ENCODE measurements around the gene UNC119. TPM values are rescaled to one million over a fixed set of nuclear protein-coding genes. Genes with fewer than 3 reads are reported as not detected.

UNC119 gene
- total RNA-seq, 1 donor: 52.3 TPM

DNA sequence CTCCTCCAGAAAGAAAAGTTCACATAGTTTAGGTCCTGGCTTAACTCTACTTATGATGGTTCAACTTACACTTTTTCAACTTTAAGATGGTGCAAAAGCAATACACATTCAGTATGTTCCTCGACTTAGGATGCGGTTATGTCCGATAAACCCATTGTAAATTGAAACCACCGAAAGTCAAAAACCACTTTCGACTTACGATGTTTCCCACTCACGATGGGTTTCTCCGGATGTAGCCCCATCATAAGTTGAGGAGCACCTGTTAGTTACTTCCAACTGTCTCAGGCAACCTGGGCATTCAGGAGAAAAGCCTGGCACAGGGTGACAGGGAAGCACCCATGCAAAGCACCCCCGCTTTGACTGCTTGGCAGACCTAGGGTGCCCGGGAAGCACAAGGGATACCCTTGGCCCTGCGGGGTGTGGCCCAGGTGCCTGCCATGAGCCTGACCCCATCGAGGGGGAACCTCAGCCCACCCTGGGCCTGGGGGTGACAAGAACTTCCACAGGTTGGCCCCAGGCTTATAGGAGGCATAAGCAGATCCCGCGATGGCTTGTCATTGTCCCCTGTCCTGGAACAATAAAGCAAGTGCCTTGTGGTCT, 14.0 kb downstream of the UNC119 start:
- no peak overlapping the region for H3K4me3 ChIP-seq (ENCODE audit: low read length)
- no peaks in the 10 kb centered on the region for H3K4me1 ChIP-seq (ENCODE audit: insufficient read depth, low read length)
- H3K9me3 ChIP-seq (ENCODE audit: low read depth, low read length): no peaks in the 10 kb centered on the region
- H3K27me3 ChIP-seq (ENCODE audit: insufficient read depth, low read length): no peaks in the 10 kb centered on the region

DNA sequence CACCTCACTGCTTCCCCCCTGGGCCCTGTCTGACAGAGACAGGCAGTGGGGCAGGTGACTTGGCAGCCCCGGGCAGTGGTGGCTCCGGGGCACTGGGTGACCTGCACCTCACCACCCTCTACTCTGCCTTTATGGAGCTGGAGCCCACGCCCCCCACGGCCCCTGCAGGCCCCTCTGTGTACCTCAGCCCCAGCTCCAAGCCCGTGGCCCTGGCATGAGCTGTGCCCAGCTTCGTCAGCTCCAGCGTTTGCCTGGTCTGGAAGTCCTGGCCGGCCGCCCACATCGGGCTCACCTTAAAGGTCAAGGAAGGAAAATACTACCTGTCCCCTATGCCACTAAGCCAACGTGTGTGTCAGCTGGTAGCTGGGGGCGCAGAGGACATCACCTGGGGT, 15.2 kb downstream of the UNC119 start:
- no peaks in the 10 kb centered on the region for H3K4me1 ChIP-seq (ENCODE audit: insufficient read depth, low read length)
- H3K27me3 ChIP-seq (ENCODE audit: insufficient read depth, low read length): no peaks in the 10 kb centered on the region
- H3K4me3 ChIP-seq (ENCODE audit: low read length): no peak overlapping the region
- no peaks in the 10 kb centered on the region for H3K9me3 ChIP-seq (ENCODE audit: low read depth, low read length)

DNA sequence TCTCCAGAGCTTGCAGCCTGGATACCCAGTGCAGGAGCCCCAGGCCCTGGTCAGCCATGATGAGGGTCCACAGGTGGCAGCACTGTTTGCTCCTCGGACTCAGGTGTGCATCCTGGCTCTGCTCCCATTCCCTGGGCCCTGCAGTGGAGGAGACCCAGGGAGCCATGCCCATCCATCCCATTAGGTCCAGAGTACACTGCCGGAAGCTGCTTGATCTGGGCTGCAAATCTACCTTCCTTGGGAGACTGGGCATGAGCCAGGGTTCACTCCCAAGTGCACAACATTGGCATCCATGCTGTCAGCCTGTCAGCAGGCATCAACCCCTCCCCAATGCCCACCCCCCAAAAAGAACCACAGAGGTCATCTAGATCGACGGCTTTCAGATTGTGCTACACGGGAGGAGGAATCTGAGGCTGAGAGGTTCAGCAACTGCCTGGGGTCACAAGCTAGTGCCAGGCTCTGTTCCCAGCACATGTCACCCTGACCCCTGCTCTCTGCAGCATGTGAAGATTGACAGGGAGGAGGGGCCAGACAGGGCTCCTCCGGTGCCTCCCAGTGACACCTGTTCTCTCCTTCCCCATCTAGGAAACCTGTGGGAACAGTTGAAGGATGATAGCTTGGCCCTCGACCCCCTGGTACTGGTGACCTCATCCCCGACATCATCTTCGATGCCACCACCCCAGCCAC, 15.7 kb downstream of the UNC119 start:
- no peaks in the 10 kb centered on the region for H3K9me3 ChIP-seq (ENCODE audit: low read depth, low read length)
- no peak overlapping the region for H3K4me3 ChIP-seq (ENCODE audit: low read length)
- H3K27me3 ChIP-seq (ENCODE audit: insufficient read depth, low read length): no peaks in the 10 kb centered on the region
- no peaks in the 10 kb centered on the region for H3K4me1 ChIP-seq (ENCODE audit: insufficient read depth, low read length)

DNA sequence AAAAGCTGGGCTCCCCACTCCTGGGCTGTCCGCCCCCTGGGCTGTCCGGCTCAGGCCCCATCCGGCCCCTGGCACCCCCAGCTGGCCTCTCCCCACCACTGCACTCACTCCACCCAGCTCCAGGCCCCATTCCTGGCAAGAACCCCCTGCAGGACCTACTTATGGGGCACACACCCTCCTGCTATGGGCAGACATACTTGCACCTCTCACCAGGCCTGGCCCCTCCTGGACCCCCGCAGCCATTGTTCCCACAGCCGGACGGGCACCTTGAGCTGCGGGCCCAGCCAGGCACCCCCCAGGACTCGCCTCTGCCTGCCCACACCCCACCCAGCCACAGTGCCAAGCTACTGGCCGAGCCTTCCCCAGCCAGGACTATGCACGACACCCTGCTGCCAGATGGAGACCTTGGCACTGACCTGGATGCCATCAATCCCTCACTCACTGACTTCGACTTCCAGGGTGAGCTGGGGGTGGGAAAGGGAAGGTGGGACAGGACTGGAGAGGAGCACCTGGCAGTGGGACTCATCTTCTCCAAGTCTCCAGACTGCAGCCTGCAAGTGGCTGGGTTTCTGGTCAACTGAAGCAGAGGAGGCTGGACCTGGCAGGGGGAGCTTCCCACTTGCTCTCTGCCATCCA, 17.6 kb downstream of the UNC119 start:
- Histone ChIP-seq H3K4me3 (ENCODE audit: low read length) (no peak overlapping the region), H3K4me1 (ENCODE audit: insufficient read depth, low read length) (no peaks in the 10 kb centered on the region), H3K9me3 (ENCODE audit: low read depth, low read length) (no peaks in the 10 kb centered on the region), H3K27me3 (ENCODE audit: insufficient read depth, low read length) (no peaks in the 10 kb centered on the region)

DNA sequence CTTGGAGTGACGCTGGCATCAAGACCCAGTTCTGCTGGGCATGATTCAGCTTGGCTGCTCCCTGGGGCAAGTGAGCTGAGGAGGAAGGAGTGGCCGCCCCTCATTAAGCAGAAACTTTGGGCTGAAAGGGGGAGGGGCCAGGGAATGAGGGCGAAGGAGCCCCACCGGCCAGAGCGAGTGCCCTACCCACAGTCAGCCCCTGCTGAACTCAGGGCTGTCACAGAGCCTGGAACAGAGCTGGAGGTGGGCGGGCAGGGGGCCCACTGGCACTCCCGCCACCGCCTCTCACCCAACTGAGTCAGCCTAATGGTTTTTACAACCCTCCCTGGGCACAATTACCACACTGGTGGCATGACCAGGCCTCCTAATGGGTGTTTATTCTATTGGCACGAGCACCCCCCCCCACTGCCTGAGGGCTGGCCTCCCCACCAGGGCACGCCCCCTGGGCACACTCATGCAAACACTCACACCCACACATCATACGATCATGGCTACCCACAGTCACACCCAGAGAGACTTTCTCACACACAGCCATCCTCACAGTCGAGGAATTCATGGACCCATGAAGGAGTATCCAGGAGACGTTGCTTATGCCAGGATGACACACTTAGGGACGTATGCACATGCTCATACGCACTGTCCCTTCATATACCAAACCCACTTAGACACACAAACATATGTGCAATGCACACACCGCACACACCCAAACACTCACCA, 19.2 kb downstream of the UNC119 start:
- H3K4me3 ChIP-seq (ENCODE audit: low read length): no peak overlapping the region
- no peaks in the 10 kb centered on the region for H3K27me3 ChIP-seq (ENCODE audit: insufficient read depth, low read length)
- no peaks in the 10 kb centered on the region for H3K4me1 ChIP-seq (ENCODE audit: insufficient read depth, low read length)
- no peaks in the 10 kb centered on the region for H3K9me3 ChIP-seq (ENCODE audit: low read depth, low read length)

DNA sequence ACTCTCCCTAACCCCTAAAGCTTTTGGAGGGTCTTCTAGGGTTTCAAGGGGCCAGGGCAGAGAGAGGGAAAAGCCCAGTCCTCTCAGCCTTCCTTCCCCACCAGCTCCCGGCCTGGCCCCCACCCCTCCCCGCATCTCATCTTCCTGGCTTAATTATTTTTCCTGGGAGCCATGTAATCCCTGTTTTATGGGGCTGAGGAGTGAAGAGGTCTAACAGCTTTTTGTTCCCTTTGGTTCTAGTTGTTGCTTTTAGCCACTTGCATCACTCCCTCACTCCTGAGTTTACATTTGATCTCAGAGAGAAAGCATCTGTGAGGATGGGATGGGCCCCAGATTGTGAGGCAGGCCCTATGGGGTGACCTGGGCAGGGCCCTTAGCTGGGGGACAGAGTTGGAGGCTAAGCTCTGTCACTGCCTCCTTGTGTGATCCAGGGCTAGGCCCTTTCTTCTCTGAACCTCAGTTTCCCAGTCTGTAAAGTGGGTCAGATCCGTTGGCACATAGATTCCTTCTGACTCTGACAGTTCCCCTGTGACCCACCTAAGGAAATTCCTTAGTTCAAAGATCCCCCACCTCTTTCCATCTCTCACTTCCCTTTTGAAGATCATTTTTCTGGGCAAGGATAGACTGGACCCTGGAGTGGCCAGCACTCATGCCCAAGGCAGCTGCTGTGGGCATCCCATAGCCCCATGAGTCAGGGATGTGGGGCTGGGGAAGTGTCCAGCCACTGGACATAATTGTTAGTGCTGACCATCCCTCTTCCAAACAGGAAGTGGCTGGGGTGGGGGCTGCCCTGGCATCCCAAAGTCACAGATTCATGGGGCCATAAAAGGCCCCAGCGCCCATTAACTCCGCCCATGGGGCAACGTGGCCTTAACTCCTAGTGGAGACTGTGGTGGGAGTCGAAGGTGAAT, 20.1 kb downstream of the UNC119 start:
- H3K27me3 ChIP-seq (ENCODE audit: insufficient read depth, low read length): no peaks in the 10 kb centered on the region
- no peak overlapping the region for H3K4me3 ChIP-seq (ENCODE audit: low read length)
- no peaks in the 10 kb centered on the region for H3K4me1 ChIP-seq (ENCODE audit: insufficient read depth, low read length)
- no peaks in the 10 kb centered on the region for H3K9me3 ChIP-seq (ENCODE audit: low read depth, low read length)

DNA sequence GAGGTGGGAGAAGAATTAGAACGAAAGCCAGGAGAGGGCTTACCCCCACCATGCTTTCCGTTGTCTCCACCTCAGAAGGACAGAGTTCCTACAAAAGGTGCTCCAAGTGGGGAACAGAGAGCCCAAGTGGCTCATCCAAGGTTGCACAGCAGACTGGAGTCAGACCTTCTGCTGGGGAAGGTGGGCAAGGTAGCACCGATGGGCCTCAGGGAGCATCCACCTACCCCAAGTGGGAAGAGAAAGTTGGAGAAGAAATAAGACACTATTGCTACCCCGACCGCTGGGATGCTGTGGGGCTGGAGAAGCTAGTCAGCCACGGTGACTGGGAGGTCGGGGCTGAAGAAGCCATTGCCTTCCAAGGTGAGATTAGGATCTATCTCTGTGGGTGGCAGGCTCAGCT, 21.5 kb downstream of the UNC119 start:
- H3K4me1 ChIP-seq (ENCODE audit: insufficient read depth, low read length): no peaks in the 10 kb centered on the region
- H3K27me3 ChIP-seq (ENCODE audit: insufficient read depth, low read length): no peaks in the 10 kb centered on the region

DNA sequence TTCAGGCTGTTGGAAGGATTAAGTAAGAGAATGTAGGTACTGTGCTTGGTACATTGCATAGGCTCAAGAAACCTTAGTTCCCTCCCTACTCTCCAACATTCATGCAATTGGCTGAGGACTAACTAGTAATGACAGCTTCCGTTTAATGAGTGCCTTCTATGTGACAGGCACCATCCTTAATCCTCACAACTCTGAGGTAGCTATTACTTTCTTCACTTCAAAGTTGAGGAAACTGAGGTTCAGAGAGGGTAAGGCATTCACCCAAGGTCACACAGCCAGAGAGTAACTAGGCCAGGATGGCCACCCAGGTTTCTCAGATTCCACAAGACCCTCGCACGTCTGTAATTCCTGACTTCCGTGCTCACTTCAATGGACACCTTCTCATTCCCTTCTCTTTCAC, 22.2 kb downstream of the UNC119 start:
- H3K9me3 ChIP-seq (ENCODE audit: low read depth, low read length): no peaks in the 10 kb centered on the region
- no peaks in the 10 kb centered on the region for H3K4me1 ChIP-seq (ENCODE audit: insufficient read depth, low read length)
- H3K27me3 ChIP-seq (ENCODE audit: insufficient read depth, low read length): no peaks in the 10 kb centered on the region
- no peak overlapping the region for H3K4me3 ChIP-seq (ENCODE audit: low read length)

More for the DNA sequence above, 21.5 kb downstream of the UNC119 start:
- Histone ChIP-seq H3K4me3 (ENCODE audit: low read length) (no peak overlapping the region), H3K9me3 (ENCODE audit: low read depth, low read length) (no peaks in the 10 kb centered on the region)

DNA sequence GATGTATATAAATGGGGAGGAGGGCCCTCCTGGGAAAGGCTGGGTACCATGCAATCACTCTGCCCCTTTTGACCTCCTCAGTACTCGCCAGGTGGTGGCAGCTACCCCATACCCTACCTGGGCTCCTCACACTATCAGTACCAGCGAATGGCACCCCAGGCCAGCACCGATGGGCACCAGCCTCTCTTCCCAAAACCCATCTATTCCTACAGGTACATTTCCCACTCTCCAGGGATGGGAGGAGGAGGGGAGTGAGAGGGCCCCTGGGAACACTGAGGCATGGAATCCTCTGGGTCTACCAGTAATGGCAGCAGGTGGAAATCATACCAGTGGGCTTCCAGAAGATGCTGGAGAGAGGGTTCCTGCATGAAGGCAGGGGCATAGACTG, 23.4 kb downstream of the UNC119 start:
- H3K4me3 ChIP-seq (ENCODE audit: low read length): no peak overlapping the region
- H3K4me1 ChIP-seq (ENCODE audit: insufficient read depth, low read length): no peaks in the 10 kb centered on the region
- H3K27me3 ChIP-seq (ENCODE audit: insufficient read depth, low read length): no peaks in the 10 kb centered on the region
- H3K9me3 ChIP-seq (ENCODE audit: low read depth, low read length): no peaks in the 10 kb centered on the region

DNA sequence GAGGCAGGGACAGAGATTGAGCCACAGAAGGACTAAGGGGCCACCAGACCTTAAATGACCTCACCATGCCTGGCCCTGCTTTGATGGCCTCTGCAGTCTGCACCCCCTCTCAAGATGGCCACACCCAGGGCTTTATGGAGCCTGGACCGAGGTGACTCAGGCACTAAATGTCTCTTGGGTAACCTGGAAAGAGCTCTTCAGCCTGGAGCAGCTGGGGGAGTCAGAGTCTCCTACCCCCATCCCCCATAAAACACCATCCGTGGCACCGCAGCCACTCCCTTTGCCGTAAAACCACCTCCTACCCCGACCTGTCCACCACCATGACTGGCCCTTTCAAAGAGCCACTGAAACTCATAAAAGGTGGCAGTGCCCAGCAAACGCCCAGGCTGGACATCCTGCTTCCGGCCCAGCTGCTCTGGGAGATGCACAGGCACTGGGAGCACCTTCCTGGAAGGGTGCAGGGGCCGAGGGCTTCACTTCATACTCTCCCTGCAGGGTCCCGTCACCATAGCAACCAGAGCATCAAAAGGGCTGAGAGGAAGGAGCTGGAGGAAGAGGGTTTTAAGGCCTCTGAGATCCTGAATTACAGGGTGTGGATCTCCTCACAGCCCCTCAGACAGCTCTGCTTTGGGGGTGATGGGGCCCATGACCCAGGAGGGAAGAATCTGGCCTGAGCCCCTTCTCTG, 24.0 kb downstream of the UNC119 start:
- Histone ChIP-seq H3K9me3 (ENCODE audit: low read depth, low read length) (no peaks in the 10 kb centered on the region), H3K4me3 (ENCODE audit: low read length) (no peak overlapping the region), H3K27me3 (ENCODE audit: insufficient read depth, low read length) (no peaks in the 10 kb centered on the region), H3K4me1 (ENCODE audit: insufficient read depth, low read length) (no peaks in the 10 kb centered on the region)

DNA sequence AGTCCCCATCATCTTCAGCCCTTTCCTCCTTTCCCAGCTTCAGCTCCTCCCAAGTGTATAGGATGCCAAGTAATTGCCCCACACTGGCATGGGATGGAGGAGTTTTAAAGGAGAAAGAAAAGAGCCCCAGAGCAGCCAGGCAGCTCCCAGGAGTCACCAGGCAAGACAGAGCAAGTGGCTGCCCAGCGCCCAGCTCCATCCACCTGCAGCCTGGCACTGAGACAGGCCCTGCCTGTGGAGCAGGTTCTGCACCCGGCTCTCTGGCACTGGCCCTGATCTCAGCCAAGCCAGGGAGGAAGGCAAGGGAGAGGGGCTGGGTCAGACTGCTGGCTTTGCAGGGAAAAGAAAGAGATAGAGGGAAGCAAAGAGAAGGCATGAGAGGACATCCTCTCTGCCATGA, 24.6 kb downstream of the UNC119 start:
- Histone ChIP-seq H3K4me1 (ENCODE audit: insufficient read depth, low read length) (no peaks in the 10 kb centered on the region), H3K9me3 (ENCODE audit: low read depth, low read length) (no peaks in the 10 kb centered on the region), H3K27me3 (ENCODE audit: insufficient read depth, low read length) (no peaks in the 10 kb centered on the region), H3K4me3 (ENCODE audit: low read length) (no peak overlapping the region)

DNA sequence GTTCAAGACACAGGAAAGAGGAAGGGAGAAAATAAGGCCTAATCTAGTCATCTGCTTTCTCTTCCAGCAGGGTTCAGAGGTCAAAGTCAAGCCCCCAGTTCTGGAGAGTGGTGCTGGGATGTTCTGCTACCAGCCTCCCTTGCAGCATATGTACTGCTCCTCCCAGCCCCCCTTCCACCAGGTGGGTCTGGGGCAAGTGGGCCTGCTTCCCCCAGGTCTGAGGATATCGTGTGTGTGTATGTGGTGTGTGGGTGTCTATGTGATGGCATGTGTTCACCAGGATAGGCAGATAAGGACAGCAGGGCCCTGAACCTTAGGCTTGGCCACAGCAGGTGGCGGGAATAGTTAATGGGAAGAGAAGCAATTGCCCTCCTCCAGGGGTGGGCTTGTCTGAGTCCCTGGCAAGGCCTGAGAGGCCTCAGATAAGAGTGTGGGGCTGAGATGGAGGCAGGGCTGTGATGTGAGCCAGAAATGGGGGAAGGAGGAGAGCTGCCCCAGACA, 25.2 kb downstream of the UNC119 start:
- no peaks in the 10 kb centered on the region for H3K9me3 ChIP-seq (ENCODE audit: low read depth, low read length)
- H3K4me3 ChIP-seq (ENCODE audit: low read length): no peak overlapping the region
- no peaks in the 10 kb centered on the region for H3K4me1 ChIP-seq (ENCODE audit: insufficient read depth, low read length)
- no peaks in the 10 kb centered on the region for H3K27me3 ChIP-seq (ENCODE audit: insufficient read depth, low read length)

DNA sequence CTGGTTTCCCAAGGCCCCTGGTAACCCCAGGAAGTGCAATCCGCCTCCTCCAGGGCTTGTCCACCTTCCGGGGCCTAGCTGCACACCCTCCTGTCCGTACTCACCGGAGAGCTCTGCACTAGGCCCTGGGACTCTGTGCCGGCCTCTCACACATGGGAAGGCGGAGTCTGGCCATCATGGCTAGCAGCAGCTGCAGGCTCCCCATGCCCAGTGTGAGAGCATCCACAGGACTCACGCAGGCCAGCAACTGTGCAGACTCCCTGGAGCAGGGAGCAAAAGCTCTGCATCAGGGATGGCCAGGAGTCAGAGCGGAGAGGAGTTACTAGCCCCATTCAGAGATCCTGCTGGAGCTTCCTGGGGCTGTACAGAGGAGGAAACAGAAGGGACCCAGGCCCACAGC, 26.0 kb downstream of the UNC119 start:
- H3K4me3 ChIP-seq (ENCODE audit: low read length): no peak overlapping the region
- no peaks in the 10 kb centered on the region for H3K27me3 ChIP-seq (ENCODE audit: insufficient read depth, low read length)
- H3K9me3 ChIP-seq (ENCODE audit: low read depth, low read length): no peaks in the 10 kb centered on the region
- no peaks in the 10 kb centered on the region for H3K4me1 ChIP-seq (ENCODE audit: insufficient read depth, low read length)
